A549 (cell line): ENCODE measurements around the gene KRT6B. TPM values are rescaled to one million over a fixed set of nuclear protein-coding genes. Genes with fewer than 3 reads are reported as not detected.

Experiments
- ATAC-seq, 2 experiments: fragments of 200-7000 bp in 1 of 2; fragments of >200 bp in 1 of 2; cut with Nextera tagmentation in 1 of 2; cut with Tn5 transposase in 1 of 2; 3 replicates each; pipeline versions ENCODE4 v1.8.0 to v1.9.1; 2018 to 2020; ENCODE audit warnings: mild to moderate bottlenecking in 1 of 2, moderate library complexity in 1 of 2
- CTCF ChIA-PET: fragments of 300-600 bp; sonication (Branson Sonifier 250); formaldehyde crosslinking; extraction: SDS; loops from one replicate; lab custom pipeline; 2021; ENCODE audit warnings: antibody characterized with exemption, inconsistent platforms; lab: Yijun Ruan, JAX
- POLR2A ChIA-PET: fragments of 350-600 bp; formaldehyde crosslinking; extraction: SDS; loops from one replicate; lab custom pipeline; 2021; ENCODE audit warnings: antibody characterized with exemption, inconsistent platforms; lab: Yijun Ruan, JAX
- DNase-seq, 2 experiments: peaks; one replicate each; pipeline versions ENCODE4 v3.0.0 to v3.0.0-alpha.2; 2011 to 2016; ENCODE audit warnings: low read depth in 1 of 2, low spot score in 1 of 2
- FAIRE-seq: peaks from 2 replicates; lab custom pipeline; 2011; peaks lifted over from hg19 to GRCh38; lab: Jason Lieb, UNC
- H3K27ac ChIP-seq, 2 experiments: fragments of >200 bp; sonication (Bioruptor Twin); formaldehyde crosslinking; 3 replicates each; pipeline ENCODE4 v1.5.1; 2016 to 2017
- H3K4me1 ChIP-seq: fragments of >200 bp; sonication (Bioruptor Twin); formaldehyde crosslinking; 3 replicates; pipeline ENCODE4 v1.6.1; 2016
- H3K4me2 ChIP-seq: fragments of >200 bp; sonication (Bioruptor Twin); formaldehyde crosslinking; 3 replicates; pipeline ENCODE4 v1.6.1; 2016
- H3K4me3 ChIP-seq: fragments of >200 bp; sonication (Bioruptor Twin); formaldehyde crosslinking; 3 replicates; pipeline ENCODE4 v1.5.1; 2016
- H3K9me3 ChIP-seq: fragments of >200 bp; sonication (Bioruptor Twin); formaldehyde crosslinking; 3 replicates; pipeline ENCODE4 v1.6.1; 2016
- ATOH8 ChIP-seq: fragments of 250-450 bp; sonication (Bioruptor Pico); IDR thresholded peaks from 2 replicates; pipeline ENCODE4 v1.5.0; 2020; ENCODE audit warnings: low read depth, mild to moderate bottlenecking, moderate library complexity
- CBX2 ChIP-seq: fragments of 200-600 bp; sonication (generic); IDR thresholded peaks from 2 replicates; pipeline ENCODE4 v1.6.1; 2016; ENCODE audit warnings: low read depth, mild to moderate bottlenecking, borderline replicate concordance
- CEBPB ChIP-seq, 2 experiments: fragments of >200 bp in 1 of 2; sonication (Bioruptor Twin) in 1 of 2; formaldehyde crosslinking in 1 of 2; IDR thresholded peaks; 2 replicates each; pipeline ENCODE4 v1.6.1; 2012 to 2016
- CHD2 ChIP-seq: fragments of 150-350 bp; IDR thresholded peaks from 2 replicates; pipeline ENCODE4 v1.6.1; 2014; ENCODE audit warnings: low read length; ENCODE audit not compliant: partially characterized antibody
- EHF ChIP-seq: fragments of 250-450 bp; sonication (Bioruptor Pico); IDR thresholded peaks from 2 replicates; pipeline ENCODE4 v1.5.0; 2020; ENCODE audit warnings: mild to moderate bottlenecking
- ELK1 ChIP-seq: fragments of 150-350 bp; IDR thresholded peaks from 2 replicates; pipeline ENCODE4 v1.6.1; 2014; ENCODE audit warnings: low read depth, mild to moderate bottlenecking, low read length
- FOSB ChIP-seq: fragments of 250-450 bp; sonication (Bioruptor Pico); IDR thresholded peaks from 2 replicates; pipeline ENCODE4 v1.5.0; 2020; ENCODE audit warnings: mild to moderate bottlenecking, moderate library complexity
- HDAC2 ChIP-seq: fragments of 200-600 bp; sonication (generic); IDR thresholded peaks from 2 replicates; pipeline ENCODE4 v1.6.1; 2016
- HOXB13 ChIP-seq: fragments of 250-450 bp; sonication (Bioruptor Pico); IDR thresholded peaks from 2 replicates; pipeline ENCODE4 v1.5.0; 2020; ENCODE audit warnings: low read depth, mild to moderate bottlenecking, moderate library complexity
- KDM1A ChIP-seq: fragments of 200-600 bp; sonication (generic); IDR thresholded peaks from 2 replicates; pipeline ENCODE4 v1.6.1; 2016; ENCODE audit warnings: low read depth, mild to moderate bottlenecking
- KDM5A ChIP-seq: fragments of 200-600 bp; sonication (generic); IDR thresholded peaks from 2 replicates; pipeline ENCODE4 v1.6.1; 2016; ENCODE audit warnings: antibody characterized with exemption, mild to moderate bottlenecking
- MYC ChIP-seq: IDR thresholded peaks from 2 replicates; pipeline ENCODE4 v1.6.1; 2012; ENCODE audit warnings: mild to moderate bottlenecking, inconsistent platforms, low read length, improper control_type of control experiment, borderline replicate concordance
- NPAS2 ChIP-seq: fragments of 250-450 bp; sonication (Bioruptor Pico); IDR thresholded peaks from 2 replicates; pipeline ENCODE4 v1.8.0; 2022; ENCODE audit warnings: mild to moderate bottlenecking, moderate library complexity, borderline replicate concordance
- NR3C1 ChIP-seq: fragments of >200 bp; sonication (Bioruptor Twin); formaldehyde crosslinking; IDR thresholded peaks from 3 replicates; pipeline ENCODE4 v1.6.1; 2017
- PBX3 ChIP-seq: IDR thresholded peaks from 2 replicates; pipeline ENCODE4 v1.6.1; 2012
- RAD21 ChIP-seq, 2 experiments: fragments of >200 bp in 1 of 2; sonication (Bioruptor Twin) in 1 of 2; formaldehyde crosslinking in 1 of 2; IDR thresholded peaks in 1 of 2; conservative IDR thresholded peaks in 1 of 2; 2 replicates in 1 of 2; 3 replicates in 1 of 2; pipeline ENCODE4 v1.6.1; 2012 to 2018; ENCODE audit warnings: inconsistent platforms in 1 of 2
- RARB ChIP-seq: fragments of 250-450 bp; sonication (Bioruptor Pico); IDR thresholded peaks from 2 replicates; pipeline ENCODE4 v1.8.0; 2021; ENCODE audit warnings: mild to moderate bottlenecking, moderate library complexity
- SMC3 ChIP-seq: fragments of >200 bp; sonication (Bioruptor Twin); formaldehyde crosslinking; IDR thresholded peaks from 3 replicates; pipeline ENCODE4 v1.6.1; 2018; ENCODE audit warnings: inconsistent platforms
- ZC3H11A ChIP-seq: fragments of 450-650 bp; IDR thresholded peaks from 2 replicates; pipeline ENCODE4 v1.6.1; 2014; ENCODE audit warnings: antibody characterized with exemption, mild to moderate bottlenecking
- WGBS: methylation state at CpG from one replicate; pipeline ENCODE4 v1.1.6; 2017; ENCODE audit errors: missing lambda C conversion rate; 5-methylcytosine and 5-hydroxymethylcytosine counted together
- polyA plus RNA-seq, 4 experiments: library from polyadenylated mRNA; depleted of rRNA in 3 of 4; stranded (reverse); fragments of >200 nt; fragmentation: RNase III in 1 of 4; extraction: RNeasy Plus Mini Kit Qiagen cat#74134 plus additional on column Dnase treatment in 1 of 4; gene quantifications; 2 replicates in 3 of 4; 3 replicates in 1 of 4; pipeline ENCODE4 v1.2.3, GENCODE V29; 2011 to 2017
- TF ChIP-seq, protein P1 (sequence below): IDR thresholded peaks from 2 replicates; pipeline ENCODE4 v1.6.1; 2012; ENCODE audit warnings: low read depth, borderline replicate concordance
- TF ChIP-seq, protein P2 (sequence below): fragments of >200 bp; sonication (Bioruptor Twin); formaldehyde crosslinking; IDR thresholded peaks from 3 replicates; pipeline ENCODE4 v1.6.1; 2016
- TF ChIP-seq, protein P3 (sequence below): fragments of 450-650 bp; IDR thresholded peaks from 2 replicates; pipeline ENCODE4 v1.6.1; 2014; ENCODE audit warnings: antibody characterized with exemption

The KRT6B gene
- polyA plus RNA-seq, 2 of the 4 experiments (the other 2 are of a cell fraction) = not detected

- FAIRE-seq (no peak), DNase-seq (no peak), ATAC-seq (no peak; a peak in 1 of 6 replicates)
- 84% methylated on average over 11 of the region's 11 CpGs for WGBS
- TF ChIP-seq EHF (CRISPR knock-in tag) (no peak), PBX3 (no peak), RARB (CRISPR knock-in tag) (no peak), ZC3H11A (no peak), ELK1 (no peak), NR3C1 (no peak), RAD21 (conservative IDR thresholded peaks at IDR 0.05 in 1 of 2, IDR thresholded peaks at IDR 0.05 in 1 of 2) (no peak), SMC3 (no peak)
- TF ChIP-seq, protein P1, sequence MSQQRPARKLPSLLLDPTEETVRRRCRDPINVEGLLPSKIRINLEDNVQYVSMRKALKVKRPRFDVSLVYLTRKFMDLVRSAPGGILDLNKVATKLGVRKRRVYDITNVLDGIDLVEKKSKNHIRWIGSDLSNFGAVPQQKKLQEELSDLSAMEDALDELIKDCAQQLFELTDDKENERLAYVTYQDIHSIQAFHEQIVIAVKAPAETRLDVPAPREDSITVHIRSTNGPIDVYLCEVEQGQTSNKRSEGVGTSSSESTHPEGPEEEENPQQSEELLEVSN = no peak
- Histone ChIP-seq H3K4me3 (no peak overlapping the region), H3K4me1 (no peaks in the 10 kb centered on the region), H3K9me3 (no peaks in the 10 kb centered on the region), H3K4me2 (no peak overlapping the region), H3K27ac (no peak overlapping the region)
- ChIA-PET POLR2A (no interaction called here), CTCF (interaction anchor here (1.3 to 1.6 kb wide), 4 partner anchors 8 to 442 kb away, joined by 3 to 6 read pairs (median 4); no protein-coding TSS in a partner anchor)
Observed at GRCh38 chr12:52423661-52424500, 28.1 kb downstream of the KRT6B start.

DNA sequence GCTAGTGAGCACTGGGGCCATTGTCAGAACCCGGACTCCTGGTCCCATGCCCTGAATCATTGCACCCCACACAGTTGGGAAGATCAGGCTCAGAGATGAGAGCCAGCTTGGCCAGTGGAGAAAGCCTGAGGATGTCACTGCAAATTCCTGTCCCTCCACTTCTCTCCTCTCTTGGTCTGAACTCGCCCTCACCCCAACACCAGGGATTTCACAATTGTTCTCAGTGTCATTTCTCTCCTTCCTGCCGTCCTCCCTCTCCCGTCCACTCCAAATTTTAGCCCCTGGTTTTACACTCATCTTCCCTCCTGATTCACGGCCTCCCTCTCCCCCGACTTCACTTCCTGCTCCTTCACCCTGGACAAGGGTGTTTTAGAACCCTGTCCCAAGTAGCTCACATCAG, 28.9 kb downstream of the KRT6B start:
- DNase-seq = no peak
- Histone ChIP-seq H3K4me1 (no peaks in the 10 kb centered on the region), H3K4me2 (no peak overlapping the region), H3K9me3 (no peaks in the 10 kb centered on the region), H3K4me3 (no peak overlapping the region), H3K27ac (no peak overlapping the region)
- 74% methylated on average over 6 of the region's 6 CpGs for WGBS
- ATAC-seq = no peak
- TF ChIP-seq NPAS2 (CRISPR knock-in tag) (no peak), MYC (no peak), CBX2 (no peak), ATOH8 (CRISPR knock-in tag) (no peak), HDAC2 (no peak), CHD2 (no peak), CEBPB (IDR thresholded peaks at IDR 0.05) (no peak), HOXB13 (CRISPR knock-in tag) (no peak), FOSB (CRISPR knock-in tag) (no peak), KDM5A (no peak), KDM1A (no peak)
- TF ChIP-seq, protein P2, sequence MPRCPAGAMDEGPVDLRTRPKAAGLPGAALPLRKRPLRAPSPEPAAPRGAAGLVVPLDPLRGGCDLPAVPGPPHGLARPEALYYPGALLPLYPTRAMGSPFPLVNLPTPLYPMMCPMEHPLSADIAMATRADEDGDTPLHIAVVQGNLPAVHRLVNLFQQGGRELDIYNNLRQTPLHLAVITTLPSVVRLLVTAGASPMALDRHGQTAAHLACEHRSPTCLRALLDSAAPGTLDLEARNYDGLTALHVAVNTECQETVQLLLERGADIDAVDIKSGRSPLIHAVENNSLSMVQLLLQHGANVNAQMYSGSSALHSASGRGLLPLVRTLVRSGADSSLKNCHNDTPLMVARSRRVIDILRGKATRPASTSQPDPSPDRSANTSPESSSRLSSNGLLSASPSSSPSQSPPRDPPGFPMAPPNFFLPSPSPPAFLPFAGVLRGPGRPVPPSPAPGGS = no peak
- TF ChIP-seq, protein P3, sequence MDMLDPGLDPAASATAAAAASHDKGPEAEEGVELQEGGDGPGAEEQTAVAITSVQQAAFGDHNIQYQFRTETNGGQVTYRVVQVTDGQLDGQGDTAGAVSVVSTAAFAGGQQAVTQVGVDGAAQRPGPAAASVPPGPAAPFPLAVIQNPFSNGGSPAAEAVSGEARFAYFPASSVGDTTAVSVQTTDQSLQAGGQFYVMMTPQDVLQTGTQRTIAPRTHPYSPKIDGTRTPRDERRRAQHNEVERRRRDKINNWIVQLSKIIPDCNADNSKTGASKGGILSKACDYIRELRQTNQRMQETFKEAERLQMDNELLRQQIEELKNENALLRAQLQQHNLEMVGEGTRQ = no peak
- ChIA-PET POLR2A (no interaction called here), CTCF (interaction anchor here (1.3 to 1.7 kb wide), 4 partner anchors 9 to 443 kb away, joined by 3 to 4 read pairs (median 4); no protein-coding TSS in a partner anchor)
- no peak for FAIRE-seq
